ENCODE results near the gene CDC34.

The CDC34 gene

GRCh38 chr19:497869-498510, 33.6 kb upstream of the CDC34 start:
- DNase-seq, result no peak

- no peak for DNase-seq
Observed at GRCh38 chr19:498511-498891, 33.1 kb upstream of the CDC34 start.

- no peak for DNase-seq
Observed at GRCh38 chr19:498977-499623, 32.5 kb upstream of the CDC34 start.

GRCh38 chr19:501646-502045, 29.9 kb upstream of the CDC34 start:
- no peak for DNase-seq

- DNase-seq, result no peak
Observed at GRCh38 chr19:504616-505015, 26.9 kb upstream of the CDC34 start.

- DNase-seq, result peak; percentile 98
Observed at GRCh38 chr19:506404-507285, 24.9 kb upstream of the CDC34 start.

- DNase-seq, result peak; percentile 58
Observed at GRCh38 chr19:507286-508203, 24.0 kb upstream of the CDC34 start, which contains the start of gene TPGS1. Gene TPGS1, plus strand, starts transcription at chr19:507497. Its CDS starts 10 bp downstream, at chr19:507507.

- DNase-seq, result no peak
Observed at GRCh38 chr19:508204-509150, 23.1 kb upstream of the CDC34 start.

- DNase-seq, result peak; percentile 65
Observed at GRCh38 chr19:510606-511100, 20.9 kb upstream of the CDC34 start.

GRCh38 chr19:511101-511851, 20.3 kb upstream of the CDC34 start:
- DNase-seq, result peak; percentile 76

GRCh38 chr19:512547-513365, 18.8 kb upstream of the CDC34 start:
- no peak for DNase-seq

GRCh38 chr19:513368-514165, 18.0 kb upstream of the CDC34 start:
- no peak for DNase-seq

- no peak for DNase-seq
Observed at GRCh38 chr19:514166-514663, 17.3 kb upstream of the CDC34 start.

- no peak for DNase-seq
Observed at GRCh38 chr19:517721-518597, 13.6 kb upstream of the CDC34 start.

- DNase-seq, result no peak
Observed at GRCh38 chr19:518598-519231, 12.8 kb upstream of the CDC34 start.

GRCh38 chr19:519449-519865, 12.1 kb upstream of the CDC34 start:
- no peak for DNase-seq

GRCh38 chr19:522726-523125, 8.8 kb upstream of the CDC34 start:
- DNase-seq, result no peak

Data from DMS 273 treated with DMSO at 0.1 percent for 48 hours (cell line).